Measurements from ENCODE around the gene FARS2.

GRCh38 chr6:5665667-5666066 lies 404.4 kb downstream of the FARS2 start:
- TF ChIP-seq, protein P1, sequence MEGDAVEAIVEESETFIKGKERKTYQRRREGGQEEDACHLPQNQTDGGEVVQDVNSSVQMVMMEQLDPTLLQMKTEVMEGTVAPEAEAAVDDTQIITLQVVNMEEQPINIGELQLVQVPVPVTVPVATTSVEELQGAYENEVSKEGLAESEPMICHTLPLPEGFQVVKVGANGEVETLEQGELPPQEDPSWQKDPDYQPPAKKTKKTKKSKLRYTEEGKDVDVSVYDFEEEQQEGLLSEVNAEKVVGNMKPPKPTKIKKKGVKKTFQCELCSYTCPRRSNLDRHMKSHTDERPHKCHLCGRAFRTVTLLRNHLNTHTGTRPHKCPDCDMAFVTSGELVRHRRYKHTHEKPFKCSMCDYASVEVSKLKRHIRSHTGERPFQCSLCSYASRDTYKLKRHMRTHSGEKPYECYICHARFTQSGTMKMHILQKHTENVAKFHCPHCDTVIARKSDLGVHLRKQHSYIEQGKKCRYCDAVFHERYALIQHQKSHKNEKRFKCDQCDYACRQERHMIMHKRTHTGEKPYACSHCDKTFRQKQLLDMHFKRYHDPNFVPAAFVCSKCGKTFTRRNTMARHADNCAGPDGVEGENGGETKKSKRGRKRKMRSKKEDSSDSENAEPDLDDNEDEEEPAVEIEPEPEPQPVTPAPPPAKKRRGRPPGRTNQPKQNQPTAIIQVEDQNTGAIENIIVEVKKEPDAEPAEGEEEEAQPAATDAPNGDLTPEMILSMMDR (IDR thresholded peaks at IDR 0.05; ENCODE audit: borderline replicate concordance, extremely low read depth, low read length, poor library complexity, severe bottlenecking): no peak
- no peak for TF ChIP-seq EZH2 (IDR thresholded peaks at IDR 0.05; ENCODE audit: borderline replicate concordance, low read depth, low read length, severe bottlenecking)
